Measurements from ENCODE around the gene RALGPS1.

The RALGPS1 gene

DNA sequence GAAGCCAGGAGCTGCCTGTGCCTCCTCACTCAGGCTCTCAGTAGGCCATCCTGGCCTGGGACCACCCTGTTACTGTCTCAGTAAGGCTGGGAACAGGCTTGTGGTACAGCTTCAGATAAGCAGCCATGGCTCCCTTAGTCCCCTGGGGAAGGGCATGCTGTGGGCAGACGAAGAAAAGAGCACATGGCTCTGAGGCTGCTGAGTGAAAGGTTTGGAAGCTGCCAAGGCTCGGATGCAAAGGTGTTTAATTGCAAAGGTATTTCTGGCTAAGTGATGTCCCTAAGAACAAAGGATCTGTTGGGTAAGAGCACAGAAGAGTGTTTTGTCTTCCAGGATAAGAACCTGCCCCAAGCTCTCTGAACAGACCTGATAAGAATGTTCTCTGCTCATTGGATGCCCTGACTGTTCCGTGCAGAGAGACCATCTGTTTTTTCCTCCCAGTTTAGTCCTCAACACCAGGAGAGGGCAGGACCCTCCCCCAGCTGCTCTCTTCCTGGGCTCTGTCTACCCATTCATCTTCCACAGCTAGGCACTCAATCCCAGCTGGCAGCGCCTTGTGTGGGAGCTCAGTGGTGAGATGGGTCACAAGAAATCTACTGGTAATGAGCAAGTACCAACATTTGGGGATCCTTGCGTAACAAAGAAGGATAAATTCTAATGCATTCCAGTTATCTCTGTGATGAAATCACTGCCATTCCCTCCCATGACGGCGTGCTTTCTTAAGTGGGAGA is 190.2 kb downstream of the RALGPS1 start:
- no peaks in the 10 kb centered on the region for H3K9me3 Mint-ChIP-seq
- ATAC-seq (ENCODE audit: low read depth) (no peak), DNase-seq (ENCODE audit: low spot score in 2 of 2) (no peak)
- H3K4me1 Mint-ChIP-seq: no peaks in the 10 kb centered on the region
- no peak overlapping the region for H3K4me3 Mint-ChIP-seq
- peaks cover 14% of the 10 kb centered on the region for H3K36me3 Mint-ChIP-seq
- no peaks in the 10 kb centered on the region for H3K27me3 Mint-ChIP-seq
- H3K27ac Mint-ChIP-seq: no peak overlapping the region

GRCh38 chr9:127105805-127106465 is 191.4 kb downstream of the RALGPS1 start:
- Mint-ChIP-seq H3K36me3 (peaks cover 21% of the 10 kb centered on the region), H3K27ac (no peak overlapping the region), H3K27me3 (no peaks in the 10 kb centered on the region), H3K9me3 (no peaks in the 10 kb centered on the region), H3K4me1 (no peaks in the 10 kb centered on the region), H3K4me3 (no peak overlapping the region)
- DNase-seq (ENCODE audit: low spot score in 2 of 2) (no peak), ATAC-seq (ENCODE audit: low read depth) (no peak)

DNA sequence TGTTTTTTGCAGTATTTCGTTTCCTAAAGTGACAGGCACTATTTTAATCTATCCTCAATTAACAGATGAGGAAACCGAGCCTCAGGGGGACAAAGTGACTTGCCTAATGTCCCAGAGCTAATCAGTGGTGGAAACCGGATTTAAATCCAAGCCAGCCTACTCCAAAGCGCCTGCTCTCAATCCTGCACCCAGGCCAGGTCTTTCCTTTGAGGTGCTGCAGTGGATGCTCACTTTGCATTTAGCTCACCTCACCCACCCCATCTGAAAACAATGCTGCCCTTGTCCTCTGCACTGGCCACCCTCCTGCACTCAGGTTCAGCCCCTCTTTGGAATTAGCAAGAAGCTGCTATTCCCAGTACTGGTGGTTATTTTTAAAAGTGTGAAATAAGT is 191.9 kb downstream of the RALGPS1 start:
- Mint-ChIP-seq H3K27ac (no peak overlapping the region), H3K4me1 (no peaks in the 10 kb centered on the region), H3K27me3 (no peaks in the 10 kb centered on the region), H3K9me3 (no peaks in the 10 kb centered on the region), H3K4me3 (no peak overlapping the region), H3K36me3 (peaks cover 25% of the 10 kb centered on the region)
- DNase-seq (ENCODE audit: low spot score in 2 of 2) (no peak), ATAC-seq (ENCODE audit: low read depth) (no peak)

GRCh38 chr9:127107171-127107928 is 192.8 kb downstream of the RALGPS1 start:
- Mint-ChIP-seq H3K36me3 (peaks cover 25% of the 10 kb centered on the region), H3K9me3 (no peaks in the 10 kb centered on the region), H3K4me1 (no peaks in the 10 kb centered on the region), H3K27me3 (no peaks in the 10 kb centered on the region), H3K4me3 (no peak overlapping the region), H3K27ac (no peak overlapping the region)
- no peak for ATAC-seq (ENCODE audit: low read depth)
- DNase-seq (ENCODE audit: low spot score in 2 of 2): no peak

- Mint-ChIP-seq H3K4me1 (no peaks in the 10 kb centered on the region), H3K4me3 (no peak overlapping the region), H3K9me3 (no peaks in the 10 kb centered on the region), H3K27ac (no peak overlapping the region), H3K36me3 (peaks cover 22% of the 10 kb centered on the region), H3K27me3 (no peaks in the 10 kb centered on the region)
- ATAC-seq (ENCODE audit: low read depth): no peak
- DNase-seq (ENCODE audit: low spot score in 2 of 2): no peak
Measured at GRCh38 chr9:127107929-127108876, 193.6 kb downstream of the RALGPS1 start.

GRCh38 chr9:127109212-127109711 is 194.7 kb downstream of the RALGPS1 start:
- Mint-ChIP-seq H3K27me3 (no peaks in the 10 kb centered on the region), H3K27ac (no peak overlapping the region), H3K36me3 (peaks cover 22% of the 10 kb centered on the region), H3K4me3 (no peak overlapping the region), H3K9me3 (no peaks in the 10 kb centered on the region), H3K4me1 (no peaks in the 10 kb centered on the region)
- DNase-seq (ENCODE audit: low spot score in 2 of 2) (no peak), ATAC-seq (ENCODE audit: low read depth) (no peak)

GRCh38 chr9:127112056-127112455 is 197.5 kb downstream of the RALGPS1 start:
- Mint-ChIP-seq H3K4me1 (peaks cover 8% of the 10 kb centered on the region), H3K27me3 (no peaks in the 10 kb centered on the region), H3K9me3 (no peaks in the 10 kb centered on the region), H3K27ac (no peak overlapping the region), H3K36me3 (peaks cover 19% of the 10 kb centered on the region), H3K4me3 (no peak overlapping the region)
- no peak for DNase-seq (ENCODE audit: low spot score in 2 of 2)
- no peak for ATAC-seq (ENCODE audit: low read depth)

GRCh38 chr9:127112735-127113161 is 198.2 kb downstream of the RALGPS1 start:
- H3K9me3 Mint-ChIP-seq: no peaks in the 10 kb centered on the region
- H3K4me1 Mint-ChIP-seq: peaks cover 11% of the 10 kb centered on the region
- DNase-seq (ENCODE audit: low spot score in 2 of 2): no peak
- peaks cover 22% of the 10 kb centered on the region for H3K36me3 Mint-ChIP-seq
- no peak for ATAC-seq (ENCODE audit: low read depth)
- H3K4me3 Mint-ChIP-seq: no peak overlapping the region
- H3K27ac Mint-ChIP-seq: no peak overlapping the region
- H3K27me3 Mint-ChIP-seq: no peaks in the 10 kb centered on the region

GRCh38 chr9:127113191-127113972 is 198.8 kb downstream of the RALGPS1 start:
- no peak for DNase-seq (ENCODE audit: low spot score in 2 of 2)
- no peaks in the 10 kb centered on the region for H3K27me3 Mint-ChIP-seq
- H3K9me3 Mint-ChIP-seq: no peaks in the 10 kb centered on the region
- no peak for ATAC-seq (ENCODE audit: low read depth)
- H3K27ac Mint-ChIP-seq: no peak overlapping the region
- H3K4me1 Mint-ChIP-seq: peaks cover 11% of the 10 kb centered on the region
- peaks cover 18% of the 10 kb centered on the region for H3K36me3 Mint-ChIP-seq
- no peak overlapping the region for H3K4me3 Mint-ChIP-seq

DNA sequence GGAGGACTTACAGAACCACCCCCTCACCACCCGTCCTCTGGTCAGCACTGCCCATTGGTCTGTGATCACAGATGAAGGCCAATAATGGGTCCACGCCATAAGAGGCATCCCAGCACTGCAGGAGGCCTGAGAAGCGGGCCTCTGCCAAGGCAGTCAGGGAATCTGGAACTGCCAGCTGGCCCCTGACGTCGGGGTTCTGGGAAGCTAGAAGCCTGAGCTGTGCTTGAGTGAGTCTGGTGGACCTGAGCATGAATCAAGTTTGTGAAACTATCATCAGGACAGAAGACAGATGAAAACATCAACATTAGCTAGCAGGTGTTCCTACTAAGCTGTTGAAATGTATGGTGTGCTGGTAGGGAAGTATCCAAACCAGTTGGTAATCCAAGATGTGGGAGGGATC is 200.0 kb downstream of the RALGPS1 start:
- Mint-ChIP-seq H3K27ac (no peak overlapping the region), H3K4me3 (no peak overlapping the region), H3K27me3 (no peaks in the 10 kb centered on the region), H3K4me1 (peaks cover 17% of the 10 kb centered on the region), H3K9me3 (no peaks in the 10 kb centered on the region), H3K36me3 (peaks cover 20% of the 10 kb centered on the region)
- no peak for DNase-seq (ENCODE audit: low spot score in 2 of 2)
- no peak for ATAC-seq (ENCODE audit: low read depth)

DNA sequence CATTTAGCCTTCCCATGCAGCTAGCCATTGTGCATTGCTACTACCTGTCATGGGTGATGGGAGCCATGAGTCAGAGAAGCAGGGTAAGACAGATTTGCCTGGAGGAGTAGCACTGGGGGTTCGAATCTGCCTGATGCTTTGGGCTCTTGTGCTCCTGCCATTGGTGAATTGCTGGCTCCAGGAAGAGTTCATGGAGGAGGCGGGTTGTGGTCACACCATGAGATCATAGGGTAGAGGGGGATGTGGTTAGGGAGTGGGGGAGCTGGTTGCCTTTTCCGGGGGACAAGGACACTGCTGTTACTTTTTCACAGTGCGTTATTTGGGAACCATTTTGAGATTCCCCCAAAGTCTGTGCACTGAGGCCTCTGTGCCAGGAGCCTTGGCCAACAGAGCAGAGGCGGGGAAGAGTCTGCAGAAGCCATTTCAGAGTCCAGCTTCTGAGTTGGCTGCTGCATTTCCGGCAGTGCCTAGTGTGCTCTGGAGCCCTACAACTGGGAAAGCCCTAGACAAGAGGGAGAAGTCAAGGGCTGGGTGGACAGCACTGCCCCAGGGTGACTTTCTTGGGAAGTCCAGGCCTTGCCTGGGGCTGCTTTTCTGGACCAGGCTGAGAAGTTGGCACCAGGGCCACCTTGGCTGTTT is 201.6 kb downstream of the RALGPS1 start:
- H3K27ac Mint-ChIP-seq: peak overlapping the region; percentile 62
- DNase-seq (ENCODE audit: low spot score in 2 of 2) (no peak), ATAC-seq (ENCODE audit: low read depth) (no peak)
- peaks cover 3% of the 10 kb centered on the region for H3K27me3 Mint-ChIP-seq
- no peak overlapping the region for H3K4me3 Mint-ChIP-seq
- peaks cover 19% of the 10 kb centered on the region for H3K4me1 Mint-ChIP-seq
- no peaks in the 10 kb centered on the region for H3K9me3 Mint-ChIP-seq
- peaks cover 13% of the 10 kb centered on the region for H3K36me3 Mint-ChIP-seq

GRCh38 chr9:127116957-127117356 is 202.4 kb downstream of the RALGPS1 start:
- H3K4me1 Mint-ChIP-seq: peaks cover 19% of the 10 kb centered on the region

More at GRCh38 chr9:127116957-127117356, 202.4 kb downstream of the RALGPS1 start:
- Mint-ChIP-seq H3K27ac (no peak overlapping the region), H3K36me3 (peaks cover 11% of the 10 kb centered on the region), H3K27me3 (peaks cover 4% of the 10 kb centered on the region), H3K9me3 (no peaks in the 10 kb centered on the region), H3K4me3 (no peak overlapping the region)
- DNase-seq (ENCODE audit: low spot score in 2 of 2) (no peak), ATAC-seq (ENCODE audit: low read depth) (no peak)
